Natural killer cell (primary cell): ENCODE results near the gene COL5A2. TPM values are rescaled to one million over a fixed set of nuclear protein-coding genes. Genes with fewer than 3 reads are reported as not detected.

Experiments
- ATAC-seq, 3 donors: fragments of 150-1000 bp in 2 of 3; fragments of 200-7000 bp in 1 of 3; cut with Tn5 transposase; 1 replicate in 1 of 3; 2 replicates in 2 of 3; pipeline ENCODE4 v1.10.0; 2021; ENCODE audit warnings: mild to moderate bottlenecking in 2 of 3, moderate library complexity in 2 of 3
- DNase-seq, 2 donors: peaks; one replicate each; pipeline versions ENCODE4 v3.0.0 to v3.0.0-alpha.2; 2013 to 2021; ENCODE audit warnings: mixed read lengths in 1 of 2
- H3K27ac ChIP-seq: one replicate; pipeline ENCODE4 v1.5.1; 2013; ENCODE audit warnings: mild to moderate bottlenecking, low read length
- H3K27me3 ChIP-seq: one replicate; pipeline ENCODE4 v1.6.1; 2013; ENCODE audit warnings: low read length; ENCODE audit not compliant: control insufficient read depth, insufficient read depth
- H3K36me3 ChIP-seq: one replicate; pipeline ENCODE4 v1.6.1; 2013; ENCODE audit warnings: low read length; ENCODE audit not compliant: control insufficient read depth, insufficient read depth
- H3K4me1 ChIP-seq: one replicate; pipeline ENCODE4 v1.6.1; 2013; ENCODE audit warnings: low read length; ENCODE audit not compliant: control insufficient read depth, insufficient read depth
- H3K4me3 ChIP-seq: one replicate; pipeline ENCODE4 v1.5.1; 2013; ENCODE audit warnings: low read length
- H3K9me3 ChIP-seq: one replicate; pipeline ENCODE4 v1.6.1; 2013; ENCODE audit warnings: low read length; ENCODE audit not compliant: control insufficient read depth, insufficient read depth
- H3K27ac Mint-ChIP-seq, 2 donors: one replicate each; pipeline ENCODE4 v1.8.0; 2022; ENCODE audit warnings: mild to moderate bottlenecking in 2 of 2, mixed read lengths in 2 of 2, moderate library complexity in 1 of 2
- H3K27me3 Mint-ChIP-seq, 2 donors: one replicate each; pipeline ENCODE4 v1.8.0; 2022; ENCODE audit warnings: low read depth in 2 of 2, mixed read lengths in 2 of 2
- H3K36me3 Mint-ChIP-seq: one replicate; pipeline ENCODE4 v1.8.0; 2022; ENCODE audit warnings: mixed read lengths
- H3K4me1 Mint-ChIP-seq, 2 donors: one replicate each; pipeline ENCODE4 v1.8.0; 2022; ENCODE audit warnings: mixed read lengths in 2 of 2
- H3K4me3 Mint-ChIP-seq: one replicate; pipeline ENCODE4 v1.8.0; 2022; ENCODE audit warnings: mild to moderate bottlenecking, moderate library complexity, mixed read lengths
- H3K9me3 Mint-ChIP-seq, 2 donors: one replicate each; pipeline ENCODE4 v1.8.0; 2022; ENCODE audit warnings: mixed read lengths in 2 of 2
- WGBS: methylation state at CpG from one replicate; pipeline ENCODE4 v1.1.7; 2013; ENCODE audit warnings: missing lambda C conversion rate; ENCODE audit not compliant: insufficient coverage; 5-methylcytosine and 5-hydroxymethylcytosine counted together
- intact Hi-C: fragments of 100-400 bp; cut with micrococcal nuclease; formaldehyde crosslinking; loops from one replicate; pipeline ENCODE4 v1.14.2; 2022
- total RNA-seq, 4 donors: library from RNA; stranded (reverse); fragments of 120-200 nt in 1 of 4; gene quantifications; one replicate each; pipeline versions ENCODE4 v1.2.3 to v1.2.4, GENCODE V29; 2013 to 2022
- TF ChIP-seq, protein P1 (sequence below): fragments of 200-600 bp; IDR thresholded peaks from one replicate; pipeline ENCODE4 v1.8.0; 2022; ENCODE audit warnings: antibody characterized with exemption

The COL5A2 gene
- total RNA-seq, 3 donors from 2014 or later (not counting 1 experiment from before 2014, with no cell fraction given), result 0.38 to 0.68 (median 0.63) TPM

DNA sequence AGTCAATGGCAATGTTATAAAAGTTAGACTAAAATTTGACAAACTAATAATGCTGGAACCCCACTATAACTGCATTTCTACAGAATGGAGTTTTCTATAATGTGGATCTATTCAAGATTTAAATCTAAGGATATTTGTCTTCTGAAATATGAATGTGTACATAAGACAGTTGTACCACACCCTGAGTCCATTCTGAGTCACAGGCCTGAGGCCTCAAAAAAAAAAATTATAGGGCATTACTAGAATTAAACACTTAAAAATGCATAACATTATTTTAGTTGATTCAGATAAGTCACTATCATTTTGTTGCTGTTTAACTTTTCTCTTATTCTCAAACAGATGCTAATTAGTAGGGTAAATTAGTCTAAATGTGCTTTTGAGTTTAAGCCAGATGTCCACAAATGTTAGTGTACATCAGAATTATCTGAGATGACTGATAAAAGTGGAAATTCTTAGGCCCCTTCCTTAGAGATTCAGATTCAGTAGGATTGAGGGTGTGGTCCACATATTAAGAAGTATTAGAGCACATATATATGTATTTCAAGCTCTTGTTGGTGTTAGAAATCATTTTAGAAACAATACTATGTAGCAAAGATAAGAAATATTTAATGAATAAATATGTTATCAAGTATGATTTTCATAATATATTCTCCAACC is 42.4 kb upstream of the COL5A2 start:
- H3K4me3 ChIP-seq, result no peak overlapping the region
- H3K4me1 ChIP-seq, result no peaks in the 10 kb centered on the region
- intact Hi-C loops, result no loop called here
- H3K27ac ChIP-seq, result no peak overlapping the region
- no peaks in the 10 kb centered on the region for H3K27me3 ChIP-seq
- ATAC-seq (no peak), DNase-seq (no peak)
- H3K36me3 ChIP-seq, result no peaks in the 10 kb centered on the region
- H3K9me3 Mint-ChIP-seq, result peaks cover 3 to 4% of the 10 kb centered on the region in 2 donors
- no peaks in the 10 kb centered on the region for H3K9me3 ChIP-seq
- H3K36me3 Mint-ChIP-seq, result no peaks in the 10 kb centered on the region
- H3K4me1 Mint-ChIP-seq, result no peaks in the 10 kb centered on the region
- H3K4me3 Mint-ChIP-seq, result no peak overlapping the region
- H3K27me3 Mint-ChIP-seq, result no peaks in the 10 kb centered on the region
- H3K27ac Mint-ChIP-seq, result no peak overlapping the region
- TF ChIP-seq, protein P1, sequence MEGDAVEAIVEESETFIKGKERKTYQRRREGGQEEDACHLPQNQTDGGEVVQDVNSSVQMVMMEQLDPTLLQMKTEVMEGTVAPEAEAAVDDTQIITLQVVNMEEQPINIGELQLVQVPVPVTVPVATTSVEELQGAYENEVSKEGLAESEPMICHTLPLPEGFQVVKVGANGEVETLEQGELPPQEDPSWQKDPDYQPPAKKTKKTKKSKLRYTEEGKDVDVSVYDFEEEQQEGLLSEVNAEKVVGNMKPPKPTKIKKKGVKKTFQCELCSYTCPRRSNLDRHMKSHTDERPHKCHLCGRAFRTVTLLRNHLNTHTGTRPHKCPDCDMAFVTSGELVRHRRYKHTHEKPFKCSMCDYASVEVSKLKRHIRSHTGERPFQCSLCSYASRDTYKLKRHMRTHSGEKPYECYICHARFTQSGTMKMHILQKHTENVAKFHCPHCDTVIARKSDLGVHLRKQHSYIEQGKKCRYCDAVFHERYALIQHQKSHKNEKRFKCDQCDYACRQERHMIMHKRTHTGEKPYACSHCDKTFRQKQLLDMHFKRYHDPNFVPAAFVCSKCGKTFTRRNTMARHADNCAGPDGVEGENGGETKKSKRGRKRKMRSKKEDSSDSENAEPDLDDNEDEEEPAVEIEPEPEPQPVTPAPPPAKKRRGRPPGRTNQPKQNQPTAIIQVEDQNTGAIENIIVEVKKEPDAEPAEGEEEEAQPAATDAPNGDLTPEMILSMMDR, result no peak

DNA sequence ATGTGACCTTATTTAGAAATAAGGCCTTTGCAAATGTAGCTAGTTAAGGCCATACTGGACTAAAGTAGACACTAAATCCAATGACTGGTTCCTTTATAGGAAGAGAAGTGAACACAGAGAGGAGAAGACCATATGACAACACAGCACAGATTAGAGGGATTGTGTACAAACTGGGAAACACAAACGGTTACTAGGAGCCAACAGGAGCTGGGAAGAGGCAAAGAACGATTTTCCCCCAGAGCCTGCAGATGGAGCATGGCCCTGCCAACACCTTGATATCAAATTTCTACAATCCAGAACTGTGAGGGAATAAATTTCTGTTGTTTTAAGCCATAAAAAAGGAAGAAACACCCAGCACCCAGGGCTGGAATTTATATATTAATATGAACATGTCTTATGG is 38.7 kb upstream of the COL5A2 start:
- intact Hi-C loops, result no loop called here
- Histone ChIP-seq H3K4me1 (no peaks in the 10 kb centered on the region), H3K36me3 (no peaks in the 10 kb centered on the region), H3K4me3 (no peak overlapping the region), H3K27me3 (no peaks in the 10 kb centered on the region), H3K27ac (no peak overlapping the region), H3K9me3 (no peaks in the 10 kb centered on the region)
- Mint-ChIP-seq H3K4me3 (no peak overlapping the region), H3K36me3 (no peaks in the 10 kb centered on the region), H3K27me3 (no peaks in the 10 kb centered on the region), H3K27ac (no peak overlapping the region), H3K4me1 (no peaks in the 10 kb centered on the region), H3K9me3 (peaks cover 2 to 3% of the 10 kb centered on the region in 2 donors)
- 89% methylated on average over 1 of the region's 2 CpGs for WGBS
- no peak for DNase-seq
- TF ChIP-seq, protein P1, result no peak
- no peak for ATAC-seq

DNA sequence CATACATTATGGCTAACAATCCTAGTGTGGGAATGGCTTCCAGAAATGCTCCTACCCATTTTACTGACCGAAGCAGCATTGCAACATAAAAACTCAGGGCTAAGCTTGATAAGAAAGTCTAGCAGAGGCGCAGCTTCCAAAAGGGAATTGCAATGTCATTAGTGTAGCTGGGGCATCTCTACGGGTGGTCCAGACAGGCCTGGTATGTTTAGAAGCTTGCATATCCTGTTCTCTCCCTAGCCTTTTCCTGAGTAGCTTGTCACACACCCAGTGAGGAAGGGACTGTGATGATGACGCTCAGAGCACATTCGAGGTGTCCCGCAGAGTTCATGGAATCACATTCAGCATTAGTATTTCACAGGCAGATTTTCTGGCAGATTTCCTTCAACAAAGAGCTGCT is 38.0 kb upstream of the COL5A2 start:
- Histone ChIP-seq H3K9me3 (no peaks in the 10 kb centered on the region), H3K4me3 (no peak overlapping the region), H3K27ac (no peak overlapping the region), H3K36me3 (no peaks in the 10 kb centered on the region), H3K4me1 (no peaks in the 10 kb centered on the region), H3K27me3 (no peaks in the 10 kb centered on the region)
- H3K4me3 Mint-ChIP-seq, result no peak overlapping the region
- H3K27me3 Mint-ChIP-seq, result no peaks in the 10 kb centered on the region
- no peaks in the 10 kb centered on the region for H3K36me3 Mint-ChIP-seq
- no peaks in the 10 kb centered on the region for H3K9me3 Mint-ChIP-seq
- no peak overlapping the region for H3K27ac Mint-ChIP-seq
- intact Hi-C loops, result no loop called here
- H3K4me1 Mint-ChIP-seq, result no peaks in the 10 kb centered on the region
- 75% methylated on average over 6 of the region's 6 CpGs for WGBS
- DNase-seq, result no peak
- ATAC-seq, result no peak
- TF ChIP-seq, protein P1, result no peak

DNA sequence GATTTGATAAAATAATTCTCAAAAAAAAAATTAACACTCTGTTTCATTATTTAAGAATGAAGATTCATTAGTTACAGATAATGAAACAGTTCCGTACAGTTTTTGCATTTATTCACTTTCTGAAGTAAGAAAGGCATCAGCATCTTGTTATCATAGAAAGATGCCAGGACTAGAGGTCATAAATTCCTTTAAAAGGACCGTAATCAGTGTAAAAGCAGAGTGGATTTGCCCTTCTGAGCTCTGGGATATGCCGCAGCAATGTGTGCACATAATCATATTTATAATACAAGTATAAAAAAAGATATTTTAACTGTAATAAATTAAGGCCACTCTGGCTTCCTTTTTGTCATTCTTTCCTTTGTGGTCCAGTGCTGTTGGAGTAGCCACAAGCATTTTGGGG is 37.5 kb upstream of the COL5A2 start:
- TF ChIP-seq, protein P1, result no peak
- Mint-ChIP-seq H3K9me3 (no peaks in the 10 kb centered on the region), H3K27ac (no peak overlapping the region), H3K4me1 (no peaks in the 10 kb centered on the region), H3K27me3 (no peaks in the 10 kb centered on the region), H3K4me3 (no peak overlapping the region), H3K36me3 (no peaks in the 10 kb centered on the region)
- Histone ChIP-seq H3K4me3 (no peak overlapping the region), H3K4me1 (no peaks in the 10 kb centered on the region), H3K27ac (no peak overlapping the region), H3K9me3 (no peaks in the 10 kb centered on the region), H3K27me3 (no peaks in the 10 kb centered on the region), H3K36me3 (no peaks in the 10 kb centered on the region)
- no peak for DNase-seq
- no peak for ATAC-seq
- WGBS, result 77% methylated on average over 2 of the region's 3 CpGs
- intact Hi-C loops, result no loop called here
